Stimulated activated naive CD8-positive, alpha-beta T cell treated with anti-CD3 and anti-CD28 coated beads, Interleukin-15, Interleukin-2, amounts not matched to agents 100 U/mL and 50 U/mL, for 24 hours (primary cell): ENCODE measurements around the gene GUCY2D.
"Not testable (repeated sequence)": the region's sequence is repeated elsewhere in the genome, so short reads cannot be mapped to it uniquely, and the experiment has no call there.

Source experiments
- ATAC-seq: fragments of 150-1000 bp; cut with Tn5 transposase; one replicate; pipeline ENCODE4 v1.10.0; 2021
- DNase-seq: peaks from one replicate; pipeline ENCODE4 v3.0.0; 2021

The GUCY2D gene

GRCh38 chr17:8044819-8045810 is 42.7 kb downstream of the GUCY2D start:
- DNase-seq (no peak), ATAC-seq (no peak)

- no peak for DNase-seq
Measured at GRCh38 chr17:8046306-8046928, 44.0 kb downstream of the GUCY2D start.

GRCh38 chr17:8046929-8047768 is 44.7 kb downstream of the GUCY2D start:
- ATAC-seq (no peak), DNase-seq (no peak)

More at GRCh38 chr17:8046306-8046928, 44.0 kb downstream of the GUCY2D start:
- ATAC-seq = no peak

- DNase-seq (no peak), ATAC-seq (no peak)
Measured at GRCh38 chr17:8047769-8048110, 45.3 kb downstream of the GUCY2D start.

- no peak for DNase-seq
- no peak for ATAC-seq
Measured at GRCh38 chr17:8048236-8048635, 45.8 kb downstream of the GUCY2D start.

- ATAC-seq = no peak
- DNase-seq = no peak
Measured at GRCh38 chr17:8048736-8049135, 46.3 kb downstream of the GUCY2D start.

GRCh38 chr17:8051831-8052230 is 49.4 kb downstream of the GUCY2D start:
- no peak for DNase-seq
- ATAC-seq = no peak

- DNase-seq (no peak), ATAC-seq (no peak)
Measured at GRCh38 chr17:8052256-8053252, 50.1 kb downstream of the GUCY2D start.

GRCh38 chr17:8053600-8053999 is 51.2 kb downstream of the GUCY2D start:
- no peak for DNase-seq

GRCh38 chr17:8055851-8056231 is 53.4 kb downstream of the GUCY2D start:
- DNase-seq (peak; percentile 2), ATAC-seq (no peak)

More at GRCh38 chr17:8053600-8053999, 51.2 kb downstream of the GUCY2D start:
- ATAC-seq = no peak

GRCh38 chr17:8056232-8056975 is 54.0 kb downstream of the GUCY2D start:
- peak; percentile 75 for ATAC-seq
- peak; percentile 56 for DNase-seq

GRCh38 chr17:8056976-8057625 is 54.7 kb downstream of the GUCY2D start:
- peak; percentile 2 for DNase-seq

GRCh38 chr17:8057691-8058114 is 55.3 kb downstream of the GUCY2D start:
- DNase-seq = peak; percentile 43
- peak; percentile 75 for ATAC-seq

More at GRCh38 chr17:8056976-8057625, 54.7 kb downstream of the GUCY2D start:
- ATAC-seq = no peak

GRCh38 chr17:8059131-8059530 is 56.7 kb downstream of the GUCY2D start:
- DNase-seq (no peak), ATAC-seq (no peak)

- peak; percentile 60 for DNase-seq
- ATAC-seq = no peak
Measured at GRCh38 chr17:8060274-8060673, 57.9 kb downstream of the GUCY2D start.

GRCh38 chr17:8061851-8062250 is 59.4 kb downstream of the GUCY2D start:
- not testable (repeated sequence) for ATAC-seq, DNase-seq

- no peak for ATAC-seq
- no peak for DNase-seq
Measured at GRCh38 chr17:8062435-8062806, 60.0 kb downstream of the GUCY2D start.

- no peak for ATAC-seq
- no peak for DNase-seq
Measured at GRCh38 chr17:8062807-8063483, 60.5 kb downstream of the GUCY2D start.
